GM21423 (cell line): ENCODE data around the gene CANT1.

Source experiments
- ATAC-seq: cut with Tn5 transposase; IDR thresholded peaks from one replicate; pipeline ENCODE4 v1.9.1; 2021; ENCODE audit warnings: mild to moderate bottlenecking, moderate library complexity; ENCODE audit not compliant: unreplicated experiment

Gene CANT1

DNA sequence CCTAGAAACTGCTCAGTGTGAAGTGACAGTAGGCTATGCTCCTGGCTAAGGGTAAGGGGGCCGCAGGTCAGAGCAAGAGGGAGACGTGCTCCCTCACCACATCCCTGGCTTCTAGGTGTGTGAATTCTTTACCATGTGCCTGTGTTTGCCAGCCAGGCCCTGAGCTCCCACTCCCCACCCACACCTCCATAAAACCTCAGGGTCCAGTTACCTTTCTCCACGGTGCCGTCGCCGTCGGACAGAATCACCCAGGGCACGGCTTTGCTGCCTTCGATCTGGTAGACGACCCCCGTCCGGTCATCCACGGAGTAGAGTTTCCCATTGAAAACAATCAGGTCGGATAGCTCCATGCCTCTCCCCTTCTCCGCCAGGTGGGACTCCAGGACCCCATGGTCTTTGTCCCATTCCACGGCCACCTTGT is 12.8 kb downstream of the CANT1 start:
- no peak for ATAC-seq

DNA sequence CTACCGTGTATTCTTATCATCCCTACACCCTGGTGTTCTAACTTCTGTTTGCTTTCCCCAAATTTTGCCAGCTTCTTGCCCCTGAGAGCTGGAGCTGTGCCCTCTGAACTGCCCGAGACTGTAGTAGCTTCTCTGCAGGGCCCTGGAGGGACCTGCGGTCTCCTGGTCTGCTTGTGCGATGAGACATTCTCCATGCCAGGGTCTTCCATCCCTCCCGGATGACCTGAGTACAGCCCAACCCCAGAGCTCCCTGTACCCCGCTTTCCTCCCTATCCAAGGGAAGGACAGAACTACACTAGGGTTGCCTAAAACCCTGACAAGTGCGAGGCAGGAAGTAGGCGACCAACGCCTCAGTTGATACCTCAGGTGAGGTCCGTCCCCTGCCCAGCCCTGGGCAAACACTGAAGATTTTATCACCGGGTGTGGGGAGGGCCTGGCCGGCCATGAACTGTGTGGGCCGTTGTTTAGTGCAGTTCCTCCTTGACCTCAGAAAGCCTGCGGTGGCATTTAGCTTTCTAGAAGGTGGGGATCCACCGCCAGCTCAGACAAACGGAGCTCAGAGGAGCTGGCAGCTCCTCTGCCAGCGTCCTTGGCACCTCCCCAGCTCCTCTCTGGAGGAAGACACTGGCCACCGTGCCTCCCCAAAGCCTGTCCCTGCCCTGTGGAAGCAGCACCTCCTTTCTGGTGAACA is 13.7 kb downstream of the CANT1 start:
- ATAC-seq: no peak

DNA sequence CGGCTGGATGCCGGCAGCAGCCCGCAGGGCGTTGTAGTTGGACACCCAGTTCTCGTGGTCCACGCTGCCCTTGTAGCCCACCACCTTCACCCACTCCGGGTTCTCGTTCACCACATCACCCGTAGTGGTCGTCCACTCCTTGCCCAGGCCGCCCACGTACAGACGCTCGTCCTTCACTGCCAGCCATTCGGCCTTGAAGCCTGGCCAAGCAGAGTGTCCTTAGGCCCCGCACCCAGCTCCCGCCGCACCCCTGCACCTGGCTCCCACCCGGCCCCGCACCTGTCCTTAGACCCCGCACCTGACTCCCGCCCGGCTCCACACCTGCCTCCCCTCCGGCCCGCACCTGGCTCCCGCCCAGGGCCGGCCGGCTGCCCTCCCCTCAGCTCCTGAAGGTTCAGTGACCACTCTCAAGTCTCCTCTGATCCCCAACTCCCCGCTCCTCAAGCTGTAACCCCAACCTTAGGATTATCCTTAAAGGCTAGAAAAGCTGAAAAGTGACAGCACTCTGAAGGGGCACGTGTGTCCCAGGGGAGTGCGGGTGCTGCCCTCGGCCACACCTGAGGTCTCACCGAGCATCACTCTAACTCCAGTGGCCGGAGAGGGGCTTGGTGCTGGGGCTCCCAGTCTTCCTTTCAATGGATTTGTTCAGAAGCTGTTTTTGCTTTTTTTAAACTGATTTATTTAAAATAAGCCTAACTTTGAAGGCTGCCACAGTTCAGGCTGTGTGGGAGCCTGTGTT is 14.4 kb downstream of the CANT1 start:
- no peak for ATAC-seq

DNA sequence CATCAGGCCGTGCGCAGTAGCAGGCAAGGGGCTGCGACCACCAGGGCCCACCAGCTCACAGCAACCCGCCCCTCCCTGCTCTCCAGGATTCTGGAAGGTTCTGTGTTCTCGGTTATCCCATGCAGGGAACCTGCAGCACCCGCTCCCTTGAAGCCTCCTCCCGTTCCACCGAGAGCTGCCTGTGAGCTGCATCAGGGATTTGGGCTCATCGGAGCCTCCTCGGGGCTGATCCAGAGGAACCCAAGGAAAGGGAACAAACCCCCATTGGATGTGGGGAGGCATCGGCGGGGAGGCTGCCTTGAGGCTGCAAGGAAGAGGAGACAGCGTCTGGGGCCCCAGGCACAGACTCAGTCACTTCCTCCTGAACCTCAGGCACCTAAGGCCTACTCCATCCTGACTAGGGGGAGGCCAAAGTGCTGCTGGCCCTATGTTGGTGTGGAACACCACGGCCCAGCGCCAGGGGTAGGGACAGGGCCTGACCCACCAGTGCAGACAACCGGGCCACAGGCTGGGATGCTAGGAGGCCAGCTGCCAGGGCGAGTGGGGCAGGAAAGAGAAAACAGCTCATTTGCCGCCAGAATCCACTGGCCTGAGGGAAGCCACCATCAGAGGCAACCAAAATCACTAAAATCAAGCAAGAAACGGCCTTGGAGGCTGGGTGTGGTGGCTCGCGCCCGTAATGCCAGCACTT is 15.4 kb downstream of the CANT1 start:
- no peak for ATAC-seq

DNA sequence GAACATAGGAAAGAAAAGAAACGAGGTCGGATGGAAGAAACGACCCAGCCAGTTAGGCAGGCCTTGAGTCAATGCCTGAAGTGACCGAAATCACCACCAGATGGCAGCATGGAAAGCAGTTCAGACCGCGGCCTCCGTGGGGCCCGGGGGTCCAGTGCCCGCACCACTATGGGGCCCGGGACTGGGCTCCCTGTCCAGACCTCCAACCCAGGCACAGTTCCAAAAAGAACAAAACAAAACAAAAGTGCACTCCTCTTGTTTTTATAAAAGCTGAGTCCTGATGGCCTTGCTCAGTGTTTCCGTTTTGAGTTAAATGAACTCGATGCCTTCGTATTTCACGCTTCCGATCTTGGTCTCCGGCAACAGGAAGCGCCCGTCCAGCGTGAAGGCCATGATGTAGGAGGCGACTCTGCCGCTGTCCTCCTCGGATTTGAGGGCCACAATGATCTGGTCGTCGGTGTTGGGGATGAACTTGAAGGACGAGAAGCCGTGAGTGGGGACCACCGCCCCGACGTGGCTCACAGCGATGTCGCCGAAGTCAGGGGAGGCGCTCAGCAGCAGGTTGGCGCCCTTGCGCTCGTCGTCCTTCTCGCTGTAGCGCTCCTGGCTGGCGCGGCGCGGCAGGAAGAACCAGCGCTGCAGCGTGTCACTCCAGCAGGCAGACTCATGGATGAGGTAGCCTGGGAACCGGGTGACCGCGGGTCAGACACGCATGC is 16.2 kb downstream of the CANT1 start:
- ATAC-seq: no peak

DNA sequence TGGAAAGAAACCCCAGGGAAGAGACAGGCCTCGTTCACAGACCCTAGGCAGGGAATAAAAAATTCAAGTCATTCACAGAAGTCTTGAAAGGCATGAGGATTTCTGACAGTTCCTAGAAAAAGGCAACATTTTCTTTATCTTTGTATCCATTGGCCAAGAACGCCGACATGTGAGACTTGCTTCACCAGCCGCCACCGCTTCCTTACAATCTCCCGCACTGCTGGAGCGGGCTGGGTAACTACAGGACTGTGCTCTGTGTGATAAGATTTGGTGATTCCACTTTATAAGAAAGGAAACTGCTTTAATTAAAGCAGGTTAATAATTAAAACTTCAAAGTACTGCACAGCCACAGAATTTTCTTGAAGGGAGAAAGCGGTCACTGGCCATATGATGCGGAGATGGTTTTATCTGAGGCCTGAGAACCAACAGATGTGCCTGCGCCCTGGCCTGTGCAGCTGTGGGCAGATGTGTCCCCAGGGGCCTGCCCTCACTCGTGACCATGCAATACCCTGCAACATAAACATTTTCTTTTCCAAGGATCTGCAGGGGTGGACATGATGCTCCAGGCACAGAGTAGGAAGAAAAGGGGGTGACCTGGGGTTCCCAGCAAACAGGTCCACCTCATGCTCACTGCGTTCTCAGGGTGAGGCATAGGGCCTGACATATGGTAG is 16.9 kb downstream of the CANT1 start:
- no peak for ATAC-seq

DNA sequence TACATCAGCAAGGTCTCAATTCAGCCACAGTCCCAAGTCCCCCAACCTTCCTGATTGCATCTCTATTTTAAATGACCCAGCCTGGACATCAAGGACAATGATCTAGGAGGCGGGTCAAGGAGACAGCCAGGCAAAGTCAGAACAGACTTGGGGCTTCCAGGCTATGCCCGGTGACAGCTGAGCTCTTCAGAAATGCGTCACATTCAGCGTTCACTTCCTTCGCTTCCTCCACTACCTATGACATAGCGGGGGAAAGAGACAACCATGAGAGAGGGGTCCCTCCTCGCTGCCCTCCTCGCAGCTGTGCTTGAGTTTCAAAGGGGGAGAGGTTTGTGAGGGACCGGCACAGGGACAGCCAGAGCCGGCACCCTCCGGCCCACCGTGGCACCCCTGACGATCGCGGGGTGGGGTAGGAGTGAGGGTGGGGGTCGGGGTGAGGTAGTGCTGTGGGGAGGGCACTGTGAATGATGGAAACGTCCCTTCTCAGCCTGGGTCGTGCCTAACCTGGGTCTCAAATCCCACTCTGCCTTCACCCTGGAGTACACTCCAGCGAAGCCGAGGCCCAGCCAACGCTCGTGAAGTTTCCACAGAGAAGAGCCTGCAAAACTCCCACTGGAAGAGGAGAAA is 17.5 kb downstream of the CANT1 start:
- ATAC-seq: no peak

DNA sequence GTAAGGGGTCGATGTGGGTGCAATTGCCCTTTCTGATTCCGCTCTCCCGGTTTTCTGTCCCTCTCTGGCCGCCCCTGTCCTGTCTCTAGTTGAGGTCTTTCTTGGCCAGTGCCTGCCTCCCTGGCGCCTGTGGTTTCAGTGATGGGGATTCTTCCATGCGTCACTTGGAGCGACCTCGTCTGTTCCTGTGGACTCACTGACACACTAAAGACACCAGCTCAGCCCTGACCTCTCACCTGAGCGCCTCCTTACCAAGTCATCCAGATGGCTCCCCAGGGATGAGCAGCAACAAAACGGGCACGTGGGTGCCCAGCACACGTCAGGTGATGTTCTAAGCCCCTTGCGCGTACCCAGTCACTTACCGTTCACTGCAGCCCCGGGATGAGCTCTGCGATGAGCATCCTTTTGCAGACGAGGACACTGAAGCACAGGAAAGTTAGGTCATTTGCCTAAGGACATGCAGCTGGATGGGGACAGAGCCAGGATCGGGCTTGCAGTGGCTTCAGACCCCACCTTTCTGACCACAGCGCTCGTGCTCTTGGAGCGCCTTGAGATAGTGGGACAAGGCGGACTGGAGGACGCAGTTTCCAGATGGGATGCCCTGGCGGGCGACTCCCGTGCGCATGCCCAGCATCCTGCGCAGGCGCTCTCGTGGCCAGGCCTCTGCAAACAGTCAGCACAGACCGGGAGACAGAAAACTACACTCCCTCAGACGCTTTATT is 18.4 kb downstream of the CANT1 start:
- no peak for ATAC-seq

DNA sequence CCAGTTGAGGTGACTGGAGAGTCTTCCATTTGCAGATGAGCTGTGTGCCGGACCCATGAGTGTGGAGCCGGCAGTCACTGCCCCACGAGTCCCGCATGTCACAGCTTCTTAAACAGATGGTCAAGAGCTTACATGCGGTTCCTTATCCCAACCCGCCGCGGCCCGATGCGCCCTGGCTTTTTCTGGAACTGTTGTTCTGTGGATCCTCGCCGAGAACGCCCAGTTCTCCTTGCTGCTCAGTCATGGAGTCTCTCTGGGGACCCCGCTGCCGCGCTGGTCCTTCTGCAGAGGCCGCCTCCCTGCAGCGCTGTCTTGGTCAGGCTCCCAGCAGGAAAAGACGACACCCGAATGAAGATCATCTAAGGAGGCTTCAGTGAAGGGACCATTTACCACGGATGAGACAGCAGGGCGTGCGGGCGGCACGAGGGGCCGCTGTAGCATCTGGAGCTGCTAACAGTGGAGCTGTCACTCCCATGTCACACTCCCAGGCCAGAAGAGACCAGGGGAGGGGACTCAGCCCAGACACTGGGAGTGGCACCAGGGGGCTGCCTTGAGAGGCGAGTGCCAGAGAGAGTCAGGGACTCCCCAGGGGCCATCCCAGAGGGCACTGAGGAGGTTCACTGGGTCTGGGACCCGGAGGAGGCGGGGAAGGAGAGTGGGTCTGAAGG is 19.1 kb downstream of the CANT1 start:
- ATAC-seq: no peak

DNA sequence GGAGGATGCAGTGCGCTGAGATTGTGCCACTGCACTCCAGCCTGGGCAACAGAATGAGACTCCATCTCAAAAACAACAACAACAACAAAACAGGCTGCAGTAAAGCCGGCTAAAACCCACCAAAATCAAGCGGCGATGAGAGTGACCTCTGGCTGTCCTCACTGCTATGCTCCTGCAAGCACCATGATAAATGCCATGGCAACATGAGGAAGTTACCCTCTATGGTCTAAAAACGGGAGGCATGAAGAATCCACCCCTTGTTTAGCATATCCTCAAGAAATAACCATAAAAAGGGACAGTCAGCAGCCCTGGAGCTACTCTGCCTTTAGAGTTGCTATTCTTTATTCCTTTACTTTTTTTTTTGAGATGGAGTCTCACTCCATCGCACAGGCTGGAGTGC is 21.4 kb downstream of the CANT1 start:
- ATAC-seq: no peak

DNA sequence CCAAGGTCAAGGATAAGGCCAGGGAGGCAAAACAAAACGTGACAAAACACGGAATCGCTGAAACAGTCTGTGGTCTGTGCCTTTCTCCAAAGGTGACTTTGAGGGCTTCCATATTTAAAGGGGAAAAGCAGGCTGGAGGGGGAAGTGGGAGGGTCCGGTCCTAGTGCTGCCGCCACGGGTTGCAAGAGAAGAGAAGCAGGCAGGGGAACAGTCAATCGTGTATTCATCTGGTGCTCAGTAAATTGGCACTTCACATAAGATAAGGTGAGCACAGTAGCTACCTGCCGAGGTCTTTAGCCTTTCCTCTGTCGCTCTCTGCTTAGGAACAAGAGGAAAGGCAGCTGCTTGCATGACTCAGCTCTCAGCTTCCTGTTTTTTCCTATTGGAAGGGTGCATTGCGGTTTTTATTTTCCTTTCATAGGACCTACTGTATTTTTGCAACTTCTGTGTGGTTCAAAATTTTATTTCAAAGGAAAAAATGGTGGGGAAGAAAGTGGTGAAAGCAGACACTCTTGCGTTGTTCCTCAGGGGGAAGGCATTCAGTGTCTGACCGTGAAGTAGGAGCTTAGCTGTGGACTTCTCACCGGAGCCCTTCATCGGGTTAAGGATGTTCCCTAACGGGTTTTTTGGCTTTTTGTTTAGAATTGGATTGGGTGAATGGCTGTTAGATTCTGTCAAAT is 22.8 kb downstream of the CANT1 start:
- ATAC-seq: no peak

DNA sequence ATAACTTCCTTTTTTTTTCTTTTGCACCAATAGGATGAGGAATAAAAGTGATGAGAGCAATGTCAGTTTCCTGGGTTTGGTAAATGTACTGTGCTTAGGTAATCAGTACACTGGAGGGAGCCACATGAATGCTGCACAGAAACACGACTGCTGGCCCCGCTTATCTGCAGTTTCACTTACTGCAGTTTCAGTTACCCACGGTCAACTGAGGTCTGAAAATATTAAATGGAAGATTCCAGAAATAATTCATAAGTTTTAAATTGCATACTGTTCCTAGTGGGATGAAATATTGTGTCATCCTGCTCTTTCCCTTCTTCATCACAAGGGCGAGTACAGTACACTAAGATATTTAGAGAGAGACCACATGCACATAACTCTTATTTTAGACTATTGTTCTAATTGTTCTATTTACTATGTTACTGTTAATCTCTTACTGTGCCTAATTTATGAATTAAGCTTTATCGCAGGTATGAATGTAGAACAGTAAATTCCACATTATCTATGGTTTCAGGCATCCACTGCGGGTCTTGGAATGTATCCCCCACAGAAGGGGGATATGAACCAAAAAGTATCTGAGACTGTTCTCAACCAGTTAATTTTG is 23.4 kb downstream of the CANT1 start:
- ATAC-seq: no peak

DNA sequence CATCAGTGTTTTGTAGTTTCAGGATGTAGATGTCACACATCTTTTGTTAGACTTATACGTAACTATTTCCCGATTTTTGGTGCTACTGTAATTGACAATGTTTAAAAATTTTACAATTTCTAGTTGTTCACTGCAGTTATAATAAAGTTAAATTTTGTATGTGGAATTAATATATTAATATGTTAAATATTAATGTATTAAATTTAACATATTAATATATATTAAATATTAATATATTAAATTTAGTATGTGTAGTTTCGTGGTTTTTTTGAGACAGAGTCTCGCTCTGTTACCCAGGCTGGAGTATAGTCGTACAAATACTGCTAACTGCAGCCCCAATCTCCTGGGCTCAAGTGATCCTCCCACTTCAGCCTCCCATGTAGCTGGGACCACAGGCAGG is 24.2 kb downstream of the CANT1 start:
- ATAC-seq: no peak

DNA sequence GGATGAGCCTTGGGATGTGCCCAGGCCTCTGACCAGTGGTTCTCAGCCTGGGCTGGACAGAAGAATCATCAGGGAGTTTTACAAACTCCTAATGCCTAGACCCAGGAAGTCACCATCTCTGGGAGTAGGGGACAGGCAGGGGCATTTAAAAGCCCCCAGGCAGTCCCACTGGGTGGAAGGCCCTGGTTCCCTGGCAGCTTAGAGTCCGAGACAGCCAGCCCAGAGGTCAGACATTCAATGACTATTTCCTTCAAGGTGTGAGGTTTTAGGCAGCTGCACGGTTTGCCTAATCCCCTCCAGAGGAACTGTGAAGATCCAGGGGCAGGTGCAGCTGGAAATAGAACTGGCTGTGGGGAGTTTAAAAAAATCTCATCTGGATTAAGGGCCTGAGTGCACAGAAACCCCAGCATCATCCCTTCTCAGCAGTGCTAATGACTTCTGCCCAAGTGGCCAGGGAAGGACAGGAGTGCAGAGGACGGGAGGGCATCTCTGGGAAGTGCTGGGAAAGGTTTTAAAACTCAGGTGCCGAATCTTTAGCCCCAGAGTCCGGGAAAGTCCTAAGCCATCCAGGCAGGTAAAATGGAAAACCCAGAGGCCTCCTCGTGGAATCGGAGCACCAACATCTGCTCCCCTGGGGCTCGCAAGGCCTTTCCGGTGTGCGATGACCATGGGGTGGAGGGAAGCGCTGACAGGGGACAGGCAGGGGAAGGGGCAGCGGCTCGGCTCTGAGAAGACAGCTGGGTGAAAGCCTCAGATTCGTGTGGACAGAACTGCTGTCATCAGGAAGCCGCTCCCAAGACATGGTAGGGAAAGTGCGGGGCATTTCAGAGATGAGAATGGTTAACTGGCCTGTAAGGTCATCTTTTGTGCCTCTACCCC is 28.3 kb downstream of the CANT1 start:
- ATAC-seq: no peak

DNA sequence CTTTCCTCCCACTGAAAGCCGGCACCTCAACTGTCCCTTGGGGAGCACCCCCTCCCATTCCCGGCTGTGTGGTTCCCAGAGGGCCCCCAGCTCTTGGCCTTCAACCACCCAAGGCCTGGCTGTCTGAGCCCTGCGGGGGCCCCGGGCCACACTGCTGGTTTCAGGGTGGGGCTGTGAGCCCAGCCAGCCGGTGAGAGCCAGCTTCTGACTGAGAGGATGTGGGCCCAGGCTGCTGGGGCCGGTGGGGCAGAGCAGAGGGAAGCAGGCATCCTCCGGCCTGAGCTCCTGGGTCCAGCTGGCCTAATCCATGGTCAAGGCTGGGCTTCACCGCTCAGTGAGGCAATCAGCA is 29.0 kb downstream of the CANT1 start:
- no peak for ATAC-seq

DNA sequence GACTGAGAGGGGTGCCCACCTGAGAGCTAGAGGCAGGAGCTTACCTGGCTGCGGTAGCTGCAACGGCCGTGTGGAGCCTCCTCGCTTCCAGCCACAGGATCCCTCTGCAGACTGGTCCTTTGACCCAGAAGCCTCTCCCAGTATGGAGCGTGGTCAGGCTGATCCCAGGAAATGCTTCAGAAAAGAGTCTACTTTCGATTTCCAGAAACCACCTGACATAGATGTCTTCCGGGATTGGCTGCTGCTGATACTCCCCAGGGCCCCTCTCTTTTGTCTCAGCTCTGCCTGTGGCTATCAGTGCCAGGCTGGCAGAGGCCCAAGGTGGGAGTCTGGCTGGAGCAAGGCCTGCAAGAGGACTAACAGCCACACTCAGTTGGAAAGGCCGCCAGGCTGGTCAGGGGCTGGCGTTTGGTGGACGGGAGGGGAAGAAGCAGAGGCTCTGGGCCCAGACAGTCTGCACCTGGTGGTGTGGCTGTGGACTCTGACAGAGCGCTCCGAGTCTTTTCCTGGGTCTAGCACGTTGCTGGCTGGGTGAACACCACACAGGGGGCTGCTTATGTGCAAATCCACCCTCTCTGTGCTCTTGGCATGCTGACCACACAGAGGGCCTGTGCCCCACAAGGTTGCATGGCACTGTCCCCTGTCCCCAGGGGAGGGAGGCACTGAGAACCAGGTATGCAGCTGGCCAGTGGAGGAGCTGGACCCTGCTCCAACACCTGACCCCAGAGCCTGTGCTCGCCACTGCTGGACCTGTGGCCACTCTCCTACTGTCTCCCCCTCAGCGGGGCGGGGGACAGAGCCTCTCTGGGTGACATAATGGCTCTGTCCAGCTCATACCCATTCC is 29.6 kb downstream of the CANT1 start, which contains the start of gene LGALS3BP:
LGALS3BP (minus strand) TSS at position 144 of the 844 bp plus-strand sequence. CDS start 2,732 bp downstream, outside the sequence.
- ATAC-seq: no peak
